ENCODE results near the gene TTC17.
"Not testable (repeated sequence)": the region's sequence is repeated elsewhere in the genome, so short reads cannot be mapped to it uniquely, and the experiment has no call there.

Gene TTC17

DNA sequence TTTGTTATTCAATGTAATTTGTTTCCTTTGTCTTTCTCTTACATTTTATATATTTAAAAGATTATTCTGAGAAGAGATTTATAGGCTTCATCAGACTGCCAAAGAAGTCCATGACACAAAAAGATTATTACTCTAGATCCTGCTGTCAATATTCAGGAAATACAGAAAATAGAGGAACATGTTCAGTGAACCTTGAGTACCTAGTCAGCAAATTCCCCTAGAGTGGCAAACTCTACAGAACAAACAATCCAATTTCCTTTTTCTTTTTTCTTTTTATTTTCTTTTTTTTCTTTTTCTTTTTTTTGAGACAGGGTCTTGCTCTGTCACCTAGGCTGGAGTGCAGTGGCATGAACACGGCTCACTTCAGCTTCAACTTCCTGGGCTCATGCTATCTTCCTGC, 23.9 kb downstream of the TTC17 start:
- DNase-seq, result no peak

DNA sequence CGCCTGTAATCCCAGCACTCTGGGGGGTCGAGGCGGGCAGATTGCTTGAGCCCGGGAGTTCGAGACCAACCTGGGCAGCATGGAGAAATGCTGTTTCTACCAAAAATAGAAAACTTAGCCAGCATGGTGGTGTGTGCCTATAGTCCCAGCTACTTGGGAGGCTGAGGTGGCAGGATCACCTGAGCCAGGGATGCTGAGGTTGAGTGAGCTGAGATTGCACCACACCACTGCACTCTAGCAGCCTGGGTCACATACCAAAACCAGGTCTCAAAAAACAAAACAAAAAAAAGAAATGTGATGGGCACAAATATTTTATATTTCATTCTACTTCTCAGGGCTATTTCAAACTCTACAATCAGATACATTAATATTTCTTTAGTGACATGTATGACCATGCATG, 25.7 kb downstream of the TTC17 start:
- DNase-seq, result no peak

- no peak for DNase-seq
Measured at GRCh38 chr11:43392713-43393112, 34.0 kb downstream of the TTC17 start.

DNA sequence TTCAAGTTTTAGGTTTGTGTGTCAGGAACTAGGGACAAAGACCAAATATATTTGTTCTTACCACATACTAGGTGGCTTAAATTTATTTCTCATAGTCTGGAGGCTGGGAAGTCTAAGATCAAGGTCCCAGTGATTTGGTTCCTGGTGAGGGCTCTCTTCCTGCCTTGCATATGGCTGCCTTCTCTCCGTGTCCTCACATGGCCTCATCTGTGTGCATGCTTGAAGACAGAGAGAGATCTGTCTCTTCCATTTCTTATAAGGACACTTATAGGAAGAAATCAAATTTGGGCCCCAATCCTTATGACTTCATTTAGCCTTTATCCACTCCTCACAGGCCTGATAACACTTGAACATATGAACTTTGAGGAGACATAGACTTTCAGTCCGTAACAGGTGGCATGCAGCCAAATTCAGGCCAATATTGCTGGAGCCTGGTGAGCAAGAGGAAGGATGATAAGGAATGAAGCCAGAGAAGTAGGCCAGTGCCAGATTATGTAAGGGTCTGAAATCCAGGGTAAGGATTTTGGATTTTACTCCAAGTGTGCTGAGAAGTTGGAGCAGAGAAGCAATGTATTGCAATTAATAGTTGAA, 35.1 kb downstream of the TTC17 start:
- DNase-seq, result no peak

DNA sequence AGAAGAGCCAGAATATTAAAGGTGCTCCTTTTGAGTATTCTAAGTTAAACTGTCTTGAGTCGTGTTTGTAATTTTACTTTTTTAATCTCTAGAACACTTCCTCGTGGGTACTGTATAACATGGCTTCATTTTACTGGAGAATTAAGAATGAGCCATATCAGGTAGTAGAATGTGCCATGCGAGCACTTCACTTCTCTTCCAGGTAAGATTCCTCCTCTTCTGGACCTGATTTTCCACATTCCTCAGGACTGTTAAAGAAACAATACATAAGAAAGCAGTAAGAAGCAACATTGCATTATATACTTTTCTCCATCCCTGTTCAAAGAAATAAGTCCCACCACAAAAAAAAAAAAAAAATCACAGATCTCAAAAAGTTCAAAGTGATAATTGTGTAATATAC, 37.9 kb downstream of the TTC17 start:
- no peak for DNase-seq

DNA sequence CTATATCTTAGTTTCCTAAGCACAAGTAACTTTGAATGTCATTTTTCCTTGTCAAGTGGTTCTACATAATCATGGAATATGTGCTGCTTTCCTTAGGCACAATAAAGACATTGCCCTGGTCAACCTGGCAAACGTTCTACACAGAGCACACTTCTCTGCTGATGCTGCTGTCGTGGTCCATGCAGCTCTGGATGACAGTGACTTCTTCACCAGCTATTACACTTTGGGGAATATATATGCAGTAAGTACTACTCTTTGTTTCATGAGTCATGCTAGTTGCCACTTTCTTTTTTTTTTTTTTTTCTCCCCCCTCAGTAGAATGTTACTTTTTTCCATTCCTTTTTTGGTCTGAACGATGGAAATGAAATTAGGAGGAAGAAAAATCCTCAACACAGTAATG, 38.5 kb downstream of the TTC17 start:
- no peak for DNase-seq

- no peak for DNase-seq
Measured at GRCh38 chr11:43399983-43400630, 41.4 kb downstream of the TTC17 start.

DNA sequence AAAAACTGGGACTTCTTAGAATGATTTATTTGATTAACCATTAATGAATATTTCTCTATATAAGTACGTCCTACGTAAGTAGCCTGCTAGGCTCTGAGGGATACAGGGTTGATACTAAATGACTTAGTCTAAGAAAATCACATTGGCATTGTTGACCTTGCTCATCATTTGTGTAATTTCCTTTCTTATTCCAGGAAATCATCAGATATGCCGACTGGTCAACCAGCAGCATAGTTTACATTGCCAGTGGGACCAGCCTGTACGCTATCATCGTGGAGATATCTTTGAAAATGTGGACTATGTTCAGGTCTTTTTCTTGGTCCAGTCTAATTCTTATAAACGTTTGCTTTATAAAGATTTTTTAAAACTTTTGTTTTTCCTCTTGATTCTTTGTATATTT, 42.5 kb downstream of the TTC17 start:
- DNase-seq, result no peak

DNA sequence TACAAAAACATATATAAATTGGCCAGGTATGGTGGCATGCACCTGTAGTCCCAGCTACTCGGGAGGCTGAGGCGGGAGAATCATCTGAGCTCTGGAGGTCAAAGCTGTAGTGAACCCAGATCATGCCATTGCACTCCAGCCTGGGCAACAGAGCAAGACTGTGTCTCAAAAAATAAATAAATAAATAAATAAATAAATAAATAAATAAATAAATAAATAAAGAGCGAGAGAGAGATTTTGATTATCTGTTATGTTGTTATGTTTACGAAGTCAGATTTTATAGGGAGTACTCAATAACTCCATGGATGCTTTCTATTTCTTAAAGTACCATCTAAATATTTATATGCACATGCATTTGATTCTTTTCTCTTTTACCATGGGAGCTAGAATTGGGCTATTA, 43.1 kb downstream of the TTC17 start:
- DNase-seq, result not testable (repeated sequence)

DNA sequence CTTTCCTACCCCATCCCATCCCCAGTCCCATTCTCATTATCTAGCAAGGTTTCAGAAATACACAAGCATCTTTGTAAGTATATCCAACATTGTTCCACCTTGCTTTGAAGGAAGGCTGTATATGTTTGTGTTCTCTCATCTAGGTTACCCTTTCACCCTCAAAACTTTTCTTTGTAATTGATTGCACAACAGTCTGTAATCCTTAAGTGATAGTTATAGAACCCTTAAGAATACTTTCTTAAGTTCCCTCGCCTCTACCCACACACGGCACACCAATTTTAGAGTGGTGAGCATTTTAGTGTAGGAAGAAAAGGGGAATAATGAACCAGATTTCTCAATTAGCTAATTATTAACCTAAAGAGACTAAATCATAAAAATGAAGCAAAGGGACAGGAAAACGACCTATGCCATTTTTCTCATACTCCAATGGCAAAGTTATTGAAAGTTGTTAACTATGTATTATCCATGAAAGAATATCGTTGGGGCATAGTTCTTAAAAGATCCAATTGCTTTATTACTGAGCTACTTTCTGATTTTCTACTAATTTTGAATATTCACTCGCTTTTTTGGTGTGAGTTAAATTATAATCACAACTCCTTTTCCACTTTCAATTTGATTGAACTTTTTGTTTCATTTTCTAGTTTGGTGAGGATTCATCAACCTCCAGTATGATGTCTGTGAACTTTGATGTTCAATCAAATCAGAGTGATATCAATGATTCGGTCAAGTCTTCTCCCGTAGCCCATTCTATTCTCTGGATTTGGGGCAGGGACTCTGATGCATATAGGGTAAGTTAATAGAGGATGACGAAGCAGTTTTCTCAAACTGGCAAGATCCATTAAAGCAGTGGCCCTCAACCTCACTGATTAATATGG, 44.9 kb downstream of the TTC17 start:
- DNase-seq, result no peak

DNA sequence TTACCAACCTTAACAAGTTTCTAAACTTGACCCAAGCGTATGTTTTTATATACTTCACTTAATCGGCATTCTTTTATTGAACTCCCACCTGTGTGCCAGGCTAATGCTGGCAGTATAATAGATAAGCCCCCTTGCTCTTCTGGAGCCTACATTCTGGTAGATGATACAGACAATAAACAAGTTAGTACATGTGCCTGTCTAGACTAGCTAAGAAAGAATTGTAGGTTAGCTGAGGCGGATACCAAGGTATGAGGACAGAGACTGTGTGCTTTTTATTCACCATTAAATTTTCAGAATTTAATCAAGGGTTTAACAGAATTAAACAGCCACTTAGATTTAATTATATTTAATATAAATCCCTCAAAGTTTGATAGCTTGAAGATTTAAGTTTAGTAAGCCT, 45.7 kb downstream of the TTC17 start:
- DNase-seq, result no peak

DNA sequence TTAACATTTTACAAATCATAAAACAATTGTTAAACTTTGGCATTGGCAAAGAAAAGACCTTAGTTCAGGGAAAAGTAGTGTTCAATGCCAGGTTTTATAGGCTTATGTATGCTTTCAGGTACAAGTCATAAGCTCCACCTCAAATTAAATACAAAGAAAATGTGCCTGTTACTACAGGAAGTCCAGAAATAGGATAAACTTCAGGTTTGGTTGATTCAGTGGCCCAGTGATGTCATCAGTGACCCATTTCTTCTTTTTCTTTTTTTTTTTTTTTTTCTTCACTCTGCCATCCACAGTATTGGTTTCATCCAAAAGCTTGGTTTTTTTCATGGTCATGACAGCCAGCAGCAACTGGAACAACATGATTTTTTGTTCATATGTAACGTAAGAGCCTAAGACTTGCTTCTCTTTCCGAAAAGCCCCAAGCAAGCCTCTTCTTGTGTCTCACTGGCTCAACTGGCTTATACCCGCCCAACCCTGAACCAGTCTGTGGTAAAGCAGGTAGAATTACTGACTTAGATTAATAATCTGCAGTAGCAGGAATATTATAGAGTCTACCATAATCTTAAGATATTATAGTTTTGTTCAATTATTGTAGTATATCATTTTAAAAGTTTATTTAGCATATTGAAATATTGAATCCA, 46.2 kb downstream of the TTC17 start:
- no peak for DNase-seq

GRCh38 chr11:43408277-43408676, 49.6 kb downstream of the TTC17 start:
- DNase-seq, result no peak

DNA sequence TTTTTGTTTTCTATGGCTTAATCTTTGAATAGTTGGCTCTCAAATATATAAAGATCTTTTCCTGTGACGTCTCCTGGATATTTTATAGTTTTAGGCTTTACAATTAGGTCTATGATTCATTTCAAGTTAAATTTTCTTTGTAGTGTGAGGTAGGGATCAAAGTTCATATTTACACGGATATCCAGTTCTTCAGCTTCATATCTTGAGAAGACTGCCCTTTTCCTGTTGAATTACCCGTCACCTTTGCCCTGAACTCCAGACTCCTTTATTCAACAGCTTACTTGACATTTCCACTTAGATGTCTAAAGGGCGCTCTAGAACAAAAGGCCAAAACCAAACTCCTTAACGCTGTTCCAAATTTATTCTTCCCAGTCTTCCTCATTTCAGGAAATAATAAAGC, 51.7 kb downstream of the TTC17 start:
- no peak for DNase-seq

DNA sequence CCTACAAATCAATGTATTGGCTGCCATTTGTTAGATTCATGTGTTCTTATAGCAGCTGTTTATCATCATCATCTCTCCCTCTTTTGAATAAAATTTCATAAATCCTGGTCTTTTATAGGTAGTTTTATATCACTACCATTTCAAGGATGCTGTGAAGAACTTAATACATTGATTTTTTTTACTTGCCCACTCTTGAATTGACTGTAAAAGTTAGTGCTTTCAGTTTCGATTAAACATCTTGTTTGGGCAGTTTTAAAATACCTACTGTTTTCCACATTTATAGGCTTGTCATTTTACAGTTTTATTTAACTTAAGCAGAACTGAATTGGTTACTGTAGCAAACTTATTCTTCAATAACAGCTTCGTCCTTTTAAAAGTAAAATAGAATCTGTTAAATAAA, 59.5 kb downstream of the TTC17 start:
- no peak for DNase-seq

DNA sequence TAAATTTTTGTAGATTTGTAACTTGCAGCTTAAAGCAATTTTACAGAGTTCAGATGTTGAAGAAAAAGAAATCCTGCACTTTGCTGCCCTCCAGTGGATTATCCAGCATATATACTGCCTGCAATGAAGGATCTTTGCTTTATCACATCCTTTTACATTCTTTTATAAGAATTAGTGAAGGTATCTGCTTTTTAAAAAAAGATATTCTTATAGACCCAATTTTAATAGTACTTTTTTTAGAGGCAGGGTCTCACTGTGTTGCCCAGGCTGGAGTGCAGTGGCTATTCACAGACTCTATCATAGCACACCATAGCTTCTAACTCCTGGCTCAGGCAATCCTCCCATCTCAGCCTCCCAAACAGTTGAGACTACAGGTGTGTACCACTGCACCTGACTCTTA, 60.7 kb downstream of the TTC17 start:
- no peak for DNase-seq

DNA sequence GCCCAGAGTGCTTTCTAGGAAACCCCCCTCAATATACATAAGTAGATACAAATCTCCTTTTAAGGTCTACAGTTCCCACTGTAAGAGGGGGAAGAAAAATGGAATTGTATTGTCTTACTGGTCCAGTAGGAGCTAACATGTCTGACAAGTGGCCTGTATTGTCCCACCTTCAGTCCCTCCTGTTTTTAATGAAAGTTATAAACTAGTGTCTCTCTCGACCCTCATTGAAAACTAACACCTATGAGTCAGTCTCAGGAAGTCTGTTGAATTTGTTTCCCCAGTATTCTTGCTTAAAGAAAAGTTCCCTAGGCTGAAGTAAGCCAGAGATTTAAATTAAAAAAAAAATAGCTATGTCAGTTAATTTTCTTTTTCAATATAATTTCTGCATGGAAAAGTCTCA, 69.3 kb downstream of the TTC17 start:
- no peak for DNase-seq

GRCh38 chr11:43430916-43431315, 72.2 kb downstream of the TTC17 start:
- not testable (repeated sequence) for DNase-seq

- no peak for DNase-seq
Measured at GRCh38 chr11:43434893-43435292, 76.2 kb downstream of the TTC17 start.

GRCh38 chr11:43440486-43440885, 81.8 kb downstream of the TTC17 start:
- DNase-seq, result no peak

DNA sequence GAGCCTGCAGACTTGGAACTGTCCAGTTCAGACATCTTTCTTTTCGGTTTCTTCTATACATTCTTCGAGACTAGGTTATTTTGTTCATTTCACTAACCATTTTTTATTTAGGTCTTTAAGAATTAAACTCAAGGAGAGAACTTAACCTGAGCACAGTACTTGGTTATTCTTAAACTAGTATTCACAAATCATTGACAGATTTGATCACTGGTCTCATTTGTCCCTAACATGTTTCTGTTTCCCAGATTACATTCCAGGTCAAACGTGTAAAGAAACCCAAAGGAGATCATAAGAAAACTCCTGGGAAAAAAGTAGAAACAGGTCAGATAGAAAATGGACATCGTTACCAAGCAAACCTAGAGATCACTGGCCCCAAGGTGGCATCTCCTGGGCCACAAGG, 85.1 kb downstream of the TTC17 start:
- DNase-seq, result no peak

DNA sequence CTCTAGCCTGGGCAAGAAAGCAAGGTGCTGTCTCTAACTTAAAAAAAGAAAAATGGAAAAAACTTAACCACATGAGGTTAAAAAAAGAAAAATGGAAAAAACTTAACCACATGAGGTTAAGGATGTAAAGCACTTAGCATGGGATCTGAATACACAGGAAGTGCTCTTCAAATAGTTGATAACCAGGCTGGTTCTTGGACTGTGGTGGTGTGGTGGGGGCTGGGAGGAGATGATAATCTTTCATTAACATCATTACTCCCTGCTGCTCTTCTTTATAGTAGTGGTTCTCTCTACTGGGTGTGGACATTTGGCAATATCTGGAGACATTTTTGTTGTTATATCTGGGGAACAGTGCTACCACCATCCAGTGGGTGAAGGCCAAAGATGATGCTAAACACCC, 88.4 kb downstream of the TTC17 start:
- no peak for DNase-seq

GRCh38 chr11:43458486-43458885, 99.8 kb downstream of the TTC17 start:
- DNase-seq, result no peak

DNA sequence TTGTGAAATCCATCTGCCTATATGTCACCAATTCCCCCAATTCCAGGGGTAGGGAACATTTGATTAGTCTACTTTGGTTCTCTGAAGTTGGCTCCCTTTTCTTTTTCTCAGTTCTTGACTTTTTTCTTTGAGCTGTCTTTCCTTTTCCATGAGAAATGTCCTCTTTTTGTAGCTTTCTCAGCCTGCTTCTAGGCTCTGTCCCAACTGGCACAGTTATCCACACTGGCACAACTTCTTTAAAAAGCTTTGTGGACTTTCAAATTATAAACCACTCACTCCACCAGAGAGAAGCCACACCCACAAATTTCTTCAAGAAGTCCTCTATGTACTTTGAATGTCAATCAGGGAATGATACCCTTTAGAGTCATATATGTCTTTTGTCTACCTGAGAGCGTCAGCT, 100.5 kb downstream of the TTC17 start:
- no peak for DNase-seq

Measured in activated effector memory CD4-positive, alpha-beta T cell treated with Interleukin-2 at 50 U/mL for 16 hours (primary cell).